Activated effector memory CD4-positive, alpha-beta T cell treated with anti-CD3 and anti-CD28 coated beads, Interleukin-2, amount 50 U/mL, for 16 hours (primary cell): ENCODE results near the gene FCRLA.
"Not testable (repeated sequence)": the region's sequence is repeated elsewhere in the genome, so short reads cannot be mapped to it uniquely, and the experiment has no call there.

Source experiments
- DNase-seq: peaks from one replicate; pipeline ENCODE4 v3.0.0-alpha.2; 2020

Gene FCRLA, protein sequence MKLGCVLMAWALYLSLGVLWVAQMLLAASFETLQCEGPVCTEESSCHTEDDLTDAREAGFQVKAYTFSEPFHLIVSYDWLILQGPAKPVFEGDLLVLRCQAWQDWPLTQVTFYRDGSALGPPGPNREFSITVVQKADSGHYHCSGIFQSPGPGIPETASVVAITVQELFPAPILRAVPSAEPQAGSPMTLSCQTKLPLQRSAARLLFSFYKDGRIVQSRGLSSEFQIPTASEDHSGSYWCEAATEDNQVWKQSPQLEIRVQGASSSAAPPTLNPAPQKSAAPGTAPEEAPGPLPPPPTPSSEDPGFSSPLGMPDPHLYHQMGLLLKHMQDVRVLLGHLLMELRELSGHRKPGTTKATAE

DNA sequence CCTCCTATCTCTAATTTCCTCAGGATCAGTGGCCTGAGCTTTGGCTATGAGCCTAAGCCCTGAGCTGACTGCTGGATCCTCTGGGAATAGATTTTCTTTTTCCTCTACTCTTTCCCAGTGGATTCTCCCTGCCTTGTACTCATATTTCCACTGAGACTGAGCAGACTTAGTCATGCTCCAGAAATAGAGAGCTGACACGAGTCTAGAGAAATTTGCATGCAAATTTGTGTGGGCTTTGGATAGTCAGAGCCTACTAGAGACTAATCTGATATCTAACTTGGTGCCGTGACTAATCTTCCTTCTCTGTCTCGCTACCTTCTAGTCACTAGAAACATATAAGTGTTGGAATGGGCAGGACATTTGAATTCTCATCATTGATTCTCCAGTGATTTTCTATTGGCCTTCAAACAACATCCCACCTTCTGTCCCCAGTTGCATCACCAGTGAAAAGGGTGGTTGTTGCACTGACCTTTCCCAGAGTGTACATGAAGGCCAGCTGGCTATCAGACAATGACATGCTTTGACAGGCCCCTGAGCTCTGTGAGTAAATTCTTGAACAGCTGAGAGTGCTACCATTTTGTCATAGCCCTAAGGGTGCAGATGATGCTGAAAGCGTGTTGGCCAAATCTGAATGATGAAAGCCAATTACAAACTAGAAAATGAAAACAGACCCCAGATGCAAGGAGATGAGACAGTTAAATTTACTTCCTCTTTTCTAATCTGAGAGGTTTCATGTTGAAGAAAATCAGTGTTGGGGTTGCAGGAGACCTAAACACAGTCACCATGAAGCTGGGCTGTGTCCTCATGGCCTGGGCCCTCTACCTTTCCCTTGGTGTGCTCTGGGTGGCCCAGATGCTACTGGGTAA, at the start of gene FCRLA:
TSS of gene FCRLA (plus strand) at position 748 of the 866 bp plus-strand sequence. CDS start at position 784, 36 bp downstream.
- no peak for DNase-seq

DNA sequence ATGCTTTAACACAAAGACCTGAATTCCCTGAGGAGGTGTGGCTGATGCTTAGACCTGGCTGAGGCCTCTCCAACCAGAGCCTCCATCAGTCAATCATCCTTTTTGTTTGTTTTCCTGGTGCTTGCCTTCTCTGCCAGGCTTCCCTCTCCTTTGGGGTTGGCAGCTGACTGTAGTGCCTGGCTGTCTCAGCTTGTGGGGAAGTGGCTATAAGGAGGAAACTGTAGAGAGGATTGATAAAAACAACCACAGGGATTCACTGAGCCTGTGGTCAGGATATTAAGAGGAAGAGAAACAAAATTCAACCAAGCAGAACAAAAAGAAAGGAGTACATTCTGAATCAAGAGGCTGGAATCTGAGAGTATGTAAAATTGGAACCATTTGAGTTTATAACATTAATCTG, 48.5 kb upstream of the FCRLA start:
- not testable (repeated sequence) for DNase-seq

DNA sequence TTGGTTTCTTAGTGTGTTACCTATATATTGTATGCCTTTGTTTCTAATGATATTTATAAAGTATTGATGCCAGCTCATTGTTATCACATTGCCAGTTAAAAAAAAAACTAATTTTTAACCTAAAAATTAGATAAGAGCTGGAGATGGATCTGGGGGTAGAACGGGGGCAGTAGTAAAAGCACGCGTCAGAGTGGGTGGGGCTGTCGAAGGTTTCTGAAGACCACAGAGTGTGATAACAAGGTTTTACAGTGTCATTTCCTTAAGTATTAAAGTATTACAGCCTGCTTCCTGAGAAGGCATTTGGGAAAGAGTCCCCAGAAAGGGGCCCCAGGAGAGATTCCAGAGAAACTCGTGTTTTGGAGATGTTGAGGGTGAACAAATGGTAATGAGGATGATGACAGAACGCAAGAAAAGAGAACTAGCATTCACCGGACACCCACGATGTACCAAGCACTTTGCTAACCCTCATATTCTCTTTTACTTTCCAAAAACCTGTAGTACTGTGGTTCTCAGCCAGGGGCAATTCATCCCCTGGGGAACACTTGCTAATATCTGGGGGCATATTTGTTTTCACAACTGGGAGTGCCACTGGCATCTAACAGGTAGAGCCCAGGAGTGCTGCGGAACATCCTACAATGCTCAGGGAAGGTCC, 45.2 kb upstream of the FCRLA start:
- not testable (repeated sequence) for DNase-seq

DNA sequence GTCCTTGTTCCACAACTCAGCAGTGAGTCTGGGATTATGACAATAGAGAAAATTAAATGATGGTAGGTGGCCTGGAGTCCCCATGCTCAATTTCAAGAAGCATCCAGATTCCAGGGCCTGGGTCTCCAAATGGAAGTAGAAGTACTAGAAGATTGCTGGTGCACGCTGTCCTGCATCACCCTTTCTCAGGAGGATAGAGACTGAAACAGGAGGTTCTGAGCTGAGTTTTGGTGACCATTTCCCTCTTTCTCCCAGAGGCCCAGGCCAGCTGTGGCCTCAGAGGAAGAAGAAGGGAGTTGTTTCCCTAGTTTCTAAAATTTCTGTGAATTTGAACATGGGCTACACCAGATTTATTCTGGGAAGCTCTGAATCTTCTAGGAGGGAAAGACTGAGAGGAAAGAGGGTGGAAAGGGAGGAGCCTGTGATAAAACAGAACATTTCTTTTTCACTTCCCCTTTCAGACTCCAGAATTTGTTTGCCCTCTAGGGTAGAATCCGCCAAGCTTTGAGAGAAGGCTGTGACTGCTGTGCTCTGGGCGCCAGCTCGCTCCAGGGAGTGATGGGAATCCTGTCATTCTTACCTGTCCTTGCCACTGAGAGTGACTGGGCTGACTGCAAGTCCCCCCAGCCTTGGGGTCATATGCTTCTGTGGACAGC, 44.2 kb upstream of the FCRLA start, which contains the start of gene FCGR2B:
TSS of gene FCGR2B (plus strand) at position 460 of the 656 bp plus-strand sequence. CDS start at position 559, 99 bp downstream.
- not testable (repeated sequence) for DNase-seq

DNA sequence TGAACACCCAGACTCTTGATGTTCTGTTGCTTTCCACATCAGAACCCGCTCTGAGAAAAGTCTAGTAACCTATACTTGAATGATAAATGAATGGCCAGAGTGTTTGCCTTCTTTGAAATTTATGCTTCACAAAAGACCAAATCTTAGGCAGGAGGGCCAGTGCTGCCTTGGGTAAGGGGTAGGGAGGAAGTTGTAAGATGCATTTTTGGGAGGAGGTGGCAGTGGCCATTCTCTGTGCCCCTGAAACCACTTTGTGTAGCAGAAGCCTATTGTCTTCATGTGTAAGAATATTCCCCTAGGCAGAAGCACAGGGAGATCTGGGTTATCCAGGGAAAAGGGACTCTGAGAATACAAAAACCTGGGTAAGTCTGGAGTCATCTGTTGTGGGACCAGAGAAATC, 43.5 kb upstream of the FCRLA start:
- not testable (repeated sequence) for DNase-seq

DNA sequence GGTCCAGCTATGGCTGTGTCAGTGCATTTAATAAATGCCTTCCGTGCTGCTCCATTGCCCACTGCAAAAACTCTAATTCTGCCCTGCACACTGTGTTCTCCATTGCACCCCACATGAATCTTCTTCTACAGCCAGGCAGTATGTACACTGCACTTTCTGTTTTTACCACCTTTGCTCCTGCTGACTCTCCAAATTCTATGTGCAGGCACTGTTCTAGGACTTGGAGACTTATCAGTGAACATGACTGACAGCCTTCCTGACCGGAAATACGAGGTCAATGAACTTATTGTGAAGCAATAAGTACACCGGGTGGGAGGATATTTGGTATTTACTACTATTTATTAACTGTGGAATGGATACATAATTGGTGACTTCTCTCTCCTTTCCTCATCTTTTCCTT, 42.3 kb upstream of the FCRLA start:
- DNase-seq, result not testable (repeated sequence)

DNA sequence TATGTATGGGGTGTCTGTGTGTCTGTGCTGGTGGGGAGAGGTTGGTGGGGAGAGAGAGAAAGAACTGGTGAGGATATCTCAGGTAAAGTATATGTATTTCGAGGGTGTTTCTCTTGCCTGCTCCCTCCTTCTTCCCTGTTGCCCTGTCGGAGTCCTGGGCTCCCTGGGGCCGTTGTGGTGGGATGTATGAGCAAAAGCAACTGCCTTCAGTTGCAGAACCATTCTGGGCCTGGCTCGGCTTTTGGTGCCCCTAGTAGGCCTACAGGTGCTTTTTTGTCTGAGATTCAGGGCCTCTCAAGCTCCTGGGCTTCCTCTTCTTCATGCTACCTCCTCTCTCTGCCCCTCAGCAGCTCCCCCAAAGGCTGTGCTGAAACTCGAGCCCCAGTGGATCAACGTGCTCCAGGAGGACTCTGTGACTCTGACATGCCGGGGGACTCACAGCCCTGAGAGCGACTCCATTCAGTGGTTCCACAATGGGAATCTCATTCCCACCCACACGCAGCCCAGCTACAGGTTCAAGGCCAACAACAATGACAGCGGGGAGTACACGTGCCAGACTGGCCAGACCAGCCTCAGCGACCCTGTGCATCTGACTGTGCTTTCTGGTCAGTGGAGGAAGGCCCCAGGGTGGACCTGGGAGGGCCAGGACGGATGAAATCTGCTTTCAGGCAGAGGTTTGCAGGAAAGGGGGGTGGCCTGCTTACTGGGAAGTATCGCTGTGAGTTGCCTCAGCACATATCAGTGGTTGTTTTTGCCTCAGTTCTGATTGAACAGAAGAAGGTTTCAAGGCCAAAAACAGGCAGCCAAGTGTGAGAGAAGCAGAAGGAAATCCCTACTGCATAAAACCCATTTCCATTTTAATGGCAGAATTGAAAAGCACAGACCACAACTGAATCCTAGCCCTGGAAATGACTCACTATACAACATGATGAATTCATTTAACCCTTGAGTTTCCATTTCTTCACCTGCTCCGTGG, 35.7 kb upstream of the FCRLA start:
- DNase-seq, result not testable (repeated sequence)

DNA sequence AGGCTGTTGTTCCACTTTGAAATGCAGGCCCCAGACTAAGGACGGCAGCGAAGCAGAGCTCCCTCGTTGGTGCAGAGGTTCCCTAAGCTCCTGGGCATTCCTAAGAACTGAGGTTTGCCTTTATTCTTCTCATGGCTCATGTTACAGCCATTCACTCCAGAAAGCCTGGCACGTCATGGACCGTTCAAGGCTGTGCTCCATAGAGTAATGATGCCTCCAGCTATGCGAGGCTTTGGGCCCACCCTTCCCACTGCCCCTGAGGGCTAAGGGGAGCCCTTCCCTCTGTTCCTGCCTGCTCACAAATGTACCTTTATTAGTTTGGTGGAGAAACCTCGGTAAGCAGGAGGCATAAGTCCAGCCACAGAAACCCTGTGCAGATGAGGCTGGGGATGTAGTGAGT, 33.6 kb upstream of the FCRLA start:
- not testable (repeated sequence) for DNase-seq

DNA sequence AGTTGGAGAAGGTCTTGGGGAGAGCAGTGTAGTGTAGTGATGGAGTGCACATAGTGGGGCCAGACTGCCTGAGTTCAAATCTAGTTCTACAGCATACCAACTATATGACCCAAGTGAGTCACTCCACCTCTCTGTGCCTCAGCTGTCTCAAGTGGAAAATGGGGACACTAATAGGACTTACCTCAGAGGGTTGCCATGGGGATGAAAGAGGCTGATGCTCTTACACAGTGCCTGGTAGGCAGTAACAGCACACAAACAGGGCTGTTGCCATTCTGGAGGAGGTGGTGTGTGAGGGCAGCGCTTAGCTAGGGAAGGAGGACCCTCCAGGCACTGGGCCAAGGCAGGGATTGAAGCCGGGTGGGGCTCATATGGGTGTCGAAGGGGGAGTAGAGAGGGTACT, 32.6 kb upstream of the FCRLA start:
- not testable (repeated sequence) for DNase-seq

DNA sequence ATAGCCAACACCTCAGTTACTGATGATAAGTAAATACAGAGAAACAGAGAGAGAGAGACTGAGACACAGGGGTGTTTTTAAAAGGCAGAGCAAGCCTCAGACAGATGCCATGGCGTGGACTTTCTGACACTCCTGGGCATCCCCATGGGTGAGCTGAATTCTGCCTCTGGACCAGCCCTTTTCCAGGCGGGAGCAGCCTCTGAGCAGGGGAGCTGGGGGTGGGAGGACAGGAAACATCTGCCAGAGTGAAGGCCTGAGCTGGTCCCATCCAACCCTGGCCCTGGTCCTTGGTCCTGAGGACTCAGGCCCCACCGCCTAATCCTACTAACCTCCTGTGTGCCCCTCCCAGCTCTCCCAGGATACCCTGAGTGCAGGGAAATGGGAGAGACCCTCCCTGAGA, 32.1 kb upstream of the FCRLA start:
- DNase-seq, result not testable (repeated sequence)

DNA sequence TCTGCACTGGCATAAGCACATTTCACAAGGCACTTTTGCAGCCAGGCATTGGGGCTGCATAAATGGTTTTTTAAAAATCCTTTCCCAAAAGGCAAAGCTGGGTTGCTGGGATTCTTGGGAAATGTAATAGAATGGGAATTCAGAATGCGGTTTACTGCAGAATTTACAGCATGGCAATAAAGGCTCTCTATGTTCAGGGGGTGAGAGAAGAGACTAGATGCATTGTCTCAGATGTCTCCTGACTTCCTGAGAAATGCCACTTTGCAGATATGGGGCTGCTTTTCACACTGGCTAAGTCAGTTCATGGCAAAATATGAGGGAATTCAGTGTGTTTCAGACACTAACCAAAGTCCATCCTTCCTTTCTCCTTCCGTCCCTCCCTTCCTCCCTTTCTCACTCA, 30.6 kb upstream of the FCRLA start:
- DNase-seq, result no peak

DNA sequence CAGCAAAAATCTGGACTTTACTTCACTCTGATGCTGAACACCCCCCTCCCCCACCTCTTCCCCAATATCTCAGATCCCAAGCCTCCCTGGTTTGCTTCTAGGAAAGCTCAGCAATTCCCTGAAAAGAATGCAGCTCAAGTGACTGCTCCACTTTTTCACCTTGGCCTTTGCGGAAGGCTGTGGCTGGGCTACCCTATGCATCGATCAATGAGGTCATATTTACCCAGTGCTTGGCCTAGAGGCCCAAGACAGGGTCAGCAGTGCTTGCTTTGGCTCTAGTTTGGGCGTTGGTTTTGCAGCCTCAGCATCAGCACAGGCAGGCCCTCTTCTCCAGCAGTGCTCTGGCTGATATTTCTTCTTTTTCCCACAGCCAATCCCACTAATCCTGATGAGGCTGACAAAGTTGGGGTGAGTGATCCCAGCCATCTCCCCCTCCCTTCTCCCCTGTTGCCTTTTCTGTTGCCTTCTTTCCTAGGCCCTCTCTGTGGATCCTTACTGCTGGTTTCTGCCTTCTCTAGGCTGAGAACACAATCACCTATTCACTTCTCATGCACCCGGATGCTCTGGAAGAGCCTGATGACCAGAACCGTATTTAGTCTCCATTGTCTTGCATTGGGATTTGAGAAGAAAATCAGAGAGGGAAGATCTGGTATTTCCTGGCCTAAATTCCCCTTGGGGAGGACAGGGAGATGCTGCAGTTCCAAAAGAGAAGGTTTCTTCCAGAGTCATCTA, 29.9 kb upstream of the FCRLA start:
- DNase-seq, result no peak

DNA sequence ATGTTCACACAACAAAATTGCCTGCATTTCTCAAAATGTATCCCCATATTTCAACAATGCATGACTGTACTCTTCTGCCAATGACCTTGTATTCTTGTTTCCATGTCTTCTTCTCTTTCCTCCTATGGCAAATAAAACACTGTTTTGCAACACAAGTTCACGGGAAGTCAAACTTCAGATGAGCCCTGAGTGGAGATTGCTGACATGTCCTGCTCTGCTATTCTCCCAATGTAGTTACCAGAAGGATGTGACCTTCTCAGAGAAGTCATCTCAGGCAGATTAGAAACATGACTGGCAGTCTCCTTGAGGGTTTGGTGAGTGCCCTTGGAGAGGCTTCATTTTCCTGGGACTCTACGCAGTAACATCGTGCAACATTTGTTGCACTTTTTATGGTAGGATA, 28.5 kb upstream of the FCRLA start:
- DNase-seq, result no peak

DNA sequence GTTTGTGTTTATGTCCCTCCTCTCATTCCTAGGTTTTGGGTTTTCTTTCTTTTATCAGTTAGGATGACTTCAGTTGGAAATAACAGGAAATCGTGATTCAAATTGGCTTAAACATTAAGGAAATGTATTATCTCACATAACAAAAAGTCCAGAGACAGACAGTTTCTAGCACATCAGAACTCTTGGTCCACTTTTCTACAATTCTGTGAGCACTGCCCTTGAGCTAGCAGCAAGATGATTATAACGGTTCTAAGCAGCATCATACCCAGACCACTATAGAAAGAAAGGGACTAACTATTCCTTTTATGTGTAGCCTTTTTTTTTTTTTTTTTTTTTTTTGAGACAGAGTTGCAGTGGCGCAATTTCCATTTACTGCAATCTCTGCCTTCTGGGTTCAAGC, 25.1 kb upstream of the FCRLA start:
- no peak for DNase-seq

DNA sequence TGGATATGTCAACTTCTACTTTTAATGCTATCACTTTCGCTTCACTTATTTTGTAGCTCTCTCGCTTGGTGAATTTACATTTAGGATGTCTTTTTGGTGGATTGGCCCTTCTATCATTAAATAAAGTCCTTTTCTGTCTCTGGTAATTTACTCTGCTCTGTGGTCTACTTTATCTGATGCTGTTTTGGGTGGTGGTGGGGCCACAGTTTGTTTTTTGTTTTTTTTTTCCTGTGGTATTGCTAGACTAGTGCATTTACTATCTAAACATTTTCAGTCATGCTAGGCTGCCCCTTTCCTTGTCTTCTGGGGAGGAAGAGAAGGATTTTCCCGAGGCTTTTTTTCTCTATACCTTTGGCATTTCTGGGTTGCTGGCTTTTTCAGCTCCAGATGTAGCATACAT, 18.1 kb upstream of the FCRLA start:
- no peak for DNase-seq

DNA sequence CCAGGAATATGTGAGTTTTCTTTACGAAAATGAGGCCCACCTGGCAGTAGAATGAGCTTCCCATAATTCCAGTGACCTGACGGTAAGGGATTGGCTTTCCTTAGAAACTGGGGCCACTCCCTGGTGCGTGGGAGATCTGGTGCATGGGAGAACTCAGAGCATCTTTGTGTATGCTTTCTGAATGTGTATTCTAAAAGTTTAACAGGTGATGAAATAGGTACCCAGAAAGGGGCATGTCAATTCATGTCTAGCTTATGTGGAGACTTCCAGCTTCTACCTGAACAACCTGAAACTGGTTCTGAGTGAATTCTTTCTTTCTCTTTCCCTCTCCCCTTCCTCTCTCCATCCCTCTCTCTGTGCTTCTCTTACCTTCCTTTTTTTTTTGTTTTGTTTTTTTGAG, 15.2 kb upstream of the FCRLA start:
- DNase-seq, result no peak

DNA sequence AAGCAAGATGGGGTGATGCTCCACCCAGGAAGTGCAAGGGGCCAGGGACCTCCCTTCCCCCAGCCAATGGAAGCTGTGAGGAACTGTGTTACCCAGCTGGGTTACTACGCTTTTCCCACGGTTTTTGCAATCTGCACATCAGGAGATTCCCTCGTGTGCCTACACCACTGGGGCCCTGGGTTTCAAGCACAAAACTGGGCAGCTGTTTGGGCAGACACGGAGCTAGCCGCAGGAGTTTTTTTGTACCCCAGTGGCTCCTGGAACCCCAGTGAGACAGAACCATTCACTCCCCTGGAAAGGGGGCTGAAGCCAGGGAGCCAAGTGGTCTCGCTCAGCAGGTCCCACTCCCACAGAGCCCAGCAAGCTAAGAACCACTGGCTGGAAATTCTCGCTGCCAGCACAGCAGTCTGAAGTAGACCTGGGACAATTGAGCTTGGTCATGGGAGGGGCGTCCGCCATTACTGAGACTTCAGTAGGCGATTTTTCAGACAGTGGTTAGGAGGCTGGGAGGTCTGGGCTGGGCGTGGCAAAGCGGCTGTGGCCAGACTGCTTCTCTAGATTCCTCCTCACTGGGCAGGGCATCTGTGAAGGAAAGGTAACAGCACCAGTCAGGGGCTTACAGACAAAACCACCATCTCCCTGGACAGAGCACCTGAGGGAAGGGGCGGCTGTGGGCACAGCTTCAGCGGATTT, 13.9 kb upstream of the FCRLA start:
- not testable (repeated sequence) for DNase-seq

DNA sequence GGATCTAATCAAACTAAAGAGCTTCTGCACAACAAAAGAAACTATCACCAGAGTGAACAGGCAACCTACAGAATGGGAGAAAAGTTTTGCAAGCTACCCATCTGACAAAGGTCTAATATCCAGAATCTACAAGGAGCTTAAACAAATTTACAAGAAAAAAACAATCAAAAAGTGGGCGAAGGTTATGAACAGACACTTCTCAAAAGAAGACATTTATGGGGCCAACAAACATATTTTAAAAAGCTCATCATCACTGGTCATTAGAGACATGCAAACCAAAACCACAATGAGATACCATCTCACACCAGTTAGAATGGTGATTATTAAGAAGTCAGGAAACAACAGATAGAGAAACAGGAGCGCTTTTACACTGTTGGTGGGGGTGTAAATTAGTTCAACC, 8.7 kb upstream of the FCRLA start:
- DNase-seq, result not testable (repeated sequence)

DNA sequence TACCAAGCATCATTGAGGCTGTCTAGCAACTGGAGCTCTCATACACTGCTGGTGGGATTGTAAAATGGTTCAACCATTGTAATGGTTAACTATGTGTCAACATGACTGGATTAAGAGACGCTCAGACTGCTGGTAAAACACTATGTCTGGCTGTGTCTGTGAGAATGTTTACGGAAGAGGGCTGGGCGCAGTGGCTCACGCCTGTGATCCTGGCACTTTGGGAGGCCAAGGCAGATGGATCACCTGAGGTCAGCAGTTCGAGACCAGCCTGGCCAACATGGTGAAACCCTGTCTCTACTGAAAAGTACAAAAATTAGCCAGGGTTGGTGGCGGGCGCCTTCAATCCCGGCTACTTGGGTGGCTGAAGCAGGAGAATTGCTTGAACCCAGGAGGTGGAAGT, 4.8 kb upstream of the FCRLA start:
- DNase-seq, result no peak

DNA sequence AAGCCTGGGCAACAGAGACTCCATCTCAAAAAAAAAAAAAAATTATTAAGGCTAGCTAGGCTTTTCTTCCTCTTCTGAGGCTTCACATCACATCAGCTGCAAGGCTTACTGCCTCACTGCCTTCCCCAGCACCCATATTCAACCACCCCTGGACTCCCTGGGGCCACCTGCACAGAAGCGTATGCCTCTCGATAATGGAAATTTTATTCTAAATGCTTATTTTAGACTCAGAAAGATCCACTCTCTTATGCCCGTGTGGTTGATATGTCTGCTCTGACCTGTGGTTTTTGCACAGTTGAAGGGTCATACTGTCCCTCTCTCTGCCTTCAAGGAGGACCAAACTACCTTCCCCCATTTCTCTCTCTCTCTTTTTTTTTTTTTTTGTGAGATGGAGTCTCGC, 1.5 kb upstream of the FCRLA start:
- DNase-seq, result no peak
